Kidney (tissue), 14 donors: Measurements from ENCODE around the gene GALNS. TPM values are rescaled to one million over a fixed set of nuclear protein-coding genes. Genes with fewer than 3 reads are reported as not detected.

Source experiments
- DNase-seq, 5 donors: peaks; one replicate each; pipeline ENCODE4 v3.0.0-alpha.2; 2013 to 2020
- FAIRE-seq: peaks from 2 replicates; lab custom pipeline; 2012; peaks lifted over from hg19 to GRCh38; lab: Jason Lieb, UNC
- H3K27ac ChIP-seq, 2 donors: one replicate each; pipeline ENCODE4 v1.7.0; 2013; ENCODE audit warnings: low read depth in 2 of 2, low read length in 2 of 2, inconsistent platforms in 1 of 2
- H3K27me3 ChIP-seq: one replicate; pipeline ENCODE4 v1.7.1; 2013; ENCODE audit warnings: low read length, inconsistent platforms; ENCODE audit not compliant: control insufficient read depth, insufficient read depth
- H3K36me3 ChIP-seq, 3 donors: one replicate each; pipeline versions ENCODE4 v1.7.0 to v1.7.1; 2013; ENCODE audit warnings: low read length in 3 of 3, control low read depth in 1 of 3, inconsistent platforms in 1 of 3; ENCODE audit not compliant: insufficient read depth in 3 of 3, control insufficient read depth in 2 of 3
- H3K4me1 ChIP-seq, 3 donors: one replicate each; pipeline versions ENCODE4 v1.7.0 to v1.7.1; 2013; ENCODE audit warnings: low read length in 3 of 3, inconsistent platforms in 1 of 3, low read depth in 1 of 3; ENCODE audit not compliant: control insufficient read depth in 2 of 3, insufficient read depth in 2 of 3
- H3K4me3 ChIP-seq, 3 donors: one replicate each; pipeline versions ENCODE4 v1.7.0 to v1.8.1; 2013; ENCODE audit warnings: low read length in 3 of 3, control low read depth in 1 of 3, inconsistent platforms in 1 of 3
- H3K9ac ChIP-seq, 3 donors: one replicate each; pipeline versions ENCODE4 v1.7.0 to v1.7.1; 2013; ENCODE audit warnings: low read length in 3 of 3, control low read depth in 1 of 3, inconsistent platforms in 1 of 3
- H3K9me3 ChIP-seq, 3 donors: one replicate each; pipeline versions ENCODE4 v1.7.0 to v1.7.1; 2013; ENCODE audit warnings: low read length in 3 of 3, control low read depth in 1 of 3, inconsistent platforms in 1 of 3; ENCODE audit not compliant: control insufficient read depth in 2 of 3, insufficient read depth in 1 of 3
- CTCF ChIP-seq: IDR thresholded peaks from 3 replicates; pipeline ENCODE4 v1.5.1; 2012; ENCODE audit warnings: mild to moderate bottlenecking, moderate library complexity, borderline replicate concordance; ENCODE audit not compliant: insufficient read depth; ENCODE audit errors: extremely low read depth
- intact Hi-C: fragments of 100-400 bp; cut with DNase I; formaldehyde crosslinking; loops from one replicate; pipeline ENCODE4 v1.11.1; 2022
- polyA plus RNA-seq: library from polyadenylated mRNA; stranded (reverse); fragments of 350-450 nt; fragmentation: Illumina TruSeq; extraction: RNeasy Lipid Tissue Mini Kit (QIAGEN cat#74804); gene quantifications from one replicate; pipeline ENCODE4 v1.2.3, GENCODE V29; 2014; ENCODE audit warnings: low read depth, low replicate concordance; ENCODE audit not compliant: insufficient read depth
- total RNA-seq: library from RNA; stranded (reverse); fragmentation: NEBNext Ultra II Directional; extraction: Animal tissue kit (Norgen Biotek cat#: 25700); gene quantifications from one replicate; pipeline ENCODE4 v1.2.1, GENCODE V29; 2021
- donor health status: control.
- donor health status: control.
- donor health status: control.
- donor health status: control.
- donor health status: control.
- donor health status: DM: yes; HTN: yes; CAD: no.
- donor health status: Normal renal cell carcinoma (clear cell type).

GALNS gene
- total and polyA plus RNA-seq, 2 donors from 2014 or later, result 15.8 to 37.2 TPM

DNA sequence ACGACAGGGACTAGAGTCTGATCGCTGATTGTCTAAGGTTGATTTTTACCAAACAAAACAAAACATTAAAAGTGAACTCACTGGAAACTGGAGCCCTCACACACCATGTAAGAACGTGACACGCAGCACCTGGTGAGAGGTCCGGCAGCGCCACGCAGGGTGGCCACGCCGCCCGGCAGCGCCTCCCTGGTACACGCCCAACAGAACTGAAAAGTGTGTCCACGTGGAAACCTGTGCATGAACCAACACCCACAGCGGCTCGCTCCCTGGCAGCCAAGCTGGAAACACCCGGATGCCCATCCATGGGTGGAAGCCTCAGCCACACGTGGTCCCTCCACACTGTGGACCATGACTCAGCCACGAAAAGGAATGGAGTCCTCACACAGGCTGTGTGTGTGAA is 9.1 kb downstream of the GALNS start:
- H3K36me3 ChIP-seq, result no peaks in the 10 kb centered on the region
- no peak for DNase-seq

DNA sequence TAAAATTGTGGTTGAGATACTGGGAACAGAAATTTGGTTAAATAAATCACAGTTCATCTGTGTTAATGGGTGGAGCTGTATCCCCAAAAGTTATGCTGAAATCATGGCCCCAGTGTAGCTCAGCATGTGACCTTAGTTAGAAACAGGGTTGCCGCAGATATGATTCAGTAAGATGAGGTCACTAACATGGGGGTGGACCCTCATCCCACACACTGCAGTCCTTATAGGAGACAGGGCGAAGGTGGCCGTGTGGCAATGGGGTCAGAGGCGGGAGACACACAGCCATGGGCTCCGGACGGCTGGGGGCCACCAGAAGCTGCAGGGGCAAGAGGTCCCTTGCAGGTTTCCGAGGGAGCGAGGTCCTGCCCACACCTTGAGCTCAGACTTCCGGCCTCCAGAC is 10.7 kb downstream of the GALNS start:
- H3K36me3 ChIP-seq, result no peaks in the 10 kb centered on the region
- no peaks in the 10 kb centered on the region for H3K4me1 ChIP-seq
- no peak for TF ChIP-seq CTCF
- H3K4me3 ChIP-seq, result no peak overlapping the region
- no peak overlapping the region for H3K9ac ChIP-seq
- intact Hi-C loops, result no loop called here
- DNase-seq (no peak), FAIRE-seq (no peak)
- no peaks in the 10 kb centered on the region for H3K9me3 ChIP-seq
- no peaks in the 10 kb centered on the region for H3K27me3 ChIP-seq
- no peak overlapping the region for H3K27ac ChIP-seq

More for the DNA sequence above, 9.1 kb downstream of the GALNS start:
- Histone ChIP-seq H3K4me3 (no peak overlapping the region), H3K27me3 (no peaks in the 10 kb centered on the region), H3K4me1 (no peaks in the 10 kb centered on the region), H3K9ac (no peak overlapping the region), H3K9me3 (no peaks in the 10 kb centered on the region), H3K27ac (no peak overlapping the region)
- no peak for FAIRE-seq
- TF ChIP-seq CTCF, result no peak
- intact Hi-C loops, result no loop called here

- Histone ChIP-seq H3K4me3 (no peak overlapping the region), H3K36me3 (peaks cover 0 to 12% (median 0%) of the 10 kb centered on the region in 3 donors), H3K27ac (no peak overlapping the region), H3K27me3 (no peaks in the 10 kb centered on the region), H3K9ac (no peak overlapping the region), H3K4me1 (no peaks in the 10 kb centered on the region), H3K9me3 (no peaks in the 10 kb centered on the region)
- intact Hi-C loops, result no loop called here
- no peak for DNase-seq
- TF ChIP-seq CTCF, result no peak
- no peak for FAIRE-seq
Measured at GRCh38 chr16:88844419-88845036, 12.2 kb downstream of the GALNS start.

DNA sequence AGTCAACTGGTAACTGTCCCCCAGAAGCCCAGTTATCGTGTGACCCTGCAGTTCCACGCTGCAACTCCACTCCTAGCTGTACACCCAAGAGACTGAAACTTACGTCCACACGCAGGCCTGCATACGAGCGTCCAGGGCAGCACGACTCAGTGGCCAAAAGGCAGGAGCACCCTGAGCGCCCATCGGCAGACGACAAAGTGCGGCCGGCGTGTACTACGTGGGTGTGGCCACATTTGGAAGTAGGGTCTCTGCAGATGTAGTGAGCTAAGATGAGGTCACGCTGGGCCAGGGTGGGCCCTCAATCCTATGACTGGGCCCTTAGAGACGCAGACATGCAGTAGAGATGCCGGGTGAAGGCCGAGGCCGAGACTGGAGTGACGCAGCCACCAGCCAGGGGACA is 13.5 kb downstream of the GALNS start:
- no peaks in the 10 kb centered on the region for H3K4me1 ChIP-seq
- DNase-seq (no peak), FAIRE-seq (no peak)
- no peaks in the 10 kb centered on the region for H3K27me3 ChIP-seq
- H3K36me3 ChIP-seq, result peaks cover 0 to 12% (median 0%) of the 10 kb centered on the region in 3 donors
- no peak overlapping the region for H3K9ac ChIP-seq
- no peak for TF ChIP-seq CTCF
- no peak overlapping the region for H3K4me3 ChIP-seq
- no peaks in the 10 kb centered on the region for H3K9me3 ChIP-seq
- intact Hi-C loops, result no loop called here
- no peak overlapping the region for H3K27ac ChIP-seq
